ENCODE measurements around the gene GIT1.

The GIT1 gene

GRCh38 chr17:29593591-29594518 is 4.4 kb upstream of the GIT1 start:
- no peak for DNase-seq (ENCODE audit: low read depth in 4 of 4, low spot score in 1 of 4)

- DNase-seq (ENCODE audit: low read depth in 4 of 4, low spot score in 1 of 4), result no peak
These were observed 3.6 kb upstream of the GIT1 start, which contains the start of gene ANKRD13B for GRCh38 chr17:29592850-29593551. TSS of gene ANKRD13B (plus strand) at chr17:29593132. CDS start at chr17:29593622, 490 bp downstream.

- peak in 3 of 4 experiments; percentile 69 to 79 (median 72) for DNase-seq (ENCODE audit: low read depth in 4 of 4, low spot score in 1 of 4)
These were observed 2.5 kb upstream of the GIT1 start for GRCh38 chr17:29591737-29592608.

GRCh38 chr17:29591146-29591736 is 1.8 kb upstream of the GIT1 start:
- DNase-seq (ENCODE audit: low read depth in 4 of 4, low spot score in 1 of 4), result no peak

- no peak for DNase-seq (ENCODE audit: low read depth in 4 of 4, low spot score in 1 of 4)
These were observed 1.1 kb upstream of the GIT1 start for GRCh38 chr17:29590411-29591145.

- no peak for DNase-seq (ENCODE audit: low read depth in 4 of 4, low spot score in 1 of 4)
These were observed 661 bp downstream of the GIT1 start for GRCh38 chr17:29588562-29589411.

GRCh38 chr17:29588017-29588561 is 1.4 kb downstream of the GIT1 start:
- DNase-seq (ENCODE audit: low read depth in 4 of 4, low spot score in 1 of 4), result no peak

- no peak for DNase-seq (ENCODE audit: low read depth in 4 of 4, low spot score in 1 of 4)
These were observed 1.9 kb downstream of the GIT1 start for GRCh38 chr17:29587591-29587990.

GRCh38 chr17:29586676-29587469 is 2.6 kb downstream of the GIT1 start:
- DNase-seq (ENCODE audit: low read depth in 4 of 4, low spot score in 1 of 4), result no peak

GRCh38 chr17:29585080-29585751 is 4.2 kb downstream of the GIT1 start:
- no peak for DNase-seq (ENCODE audit: low read depth in 4 of 4, low spot score in 1 of 4)

- DNase-seq (ENCODE audit: low read depth in 4 of 4, low spot score in 1 of 4), result no peak
These were observed 4.9 kb downstream of the GIT1 start for GRCh38 chr17:29584452-29585079.

GRCh38 chr17:29583324-29584248 is 5.9 kb downstream of the GIT1 start:
- DNase-seq (ENCODE audit: low read depth in 4 of 4, low spot score in 1 of 4), result no peak

- no peak for DNase-seq (ENCODE audit: low read depth in 4 of 4, low spot score in 1 of 4)
These were observed 6.7 kb downstream of the GIT1 start for GRCh38 chr17:29582772-29583171.

GRCh38 chr17:29582254-29582765 is 7.1 kb downstream of the GIT1 start:
- DNase-seq (ENCODE audit: low read depth in 4 of 4, low spot score in 1 of 4), result no peak

GRCh38 chr17:29581583-29582253 is 7.7 kb downstream of the GIT1 start:
- DNase-seq (ENCODE audit: low read depth in 4 of 4, low spot score in 1 of 4), result no peak

Data from stimulated activated CD4-positive, alpha-beta T cell treated with anti-CD3 and anti-CD28 coated beads, Interleukin-1b, Interleukin-23, amount 100 ng/mL, for 24 hours (primary cell).